Measurements from ENCODE around the gene C3orf70.

C3orf70 gene

DNA sequence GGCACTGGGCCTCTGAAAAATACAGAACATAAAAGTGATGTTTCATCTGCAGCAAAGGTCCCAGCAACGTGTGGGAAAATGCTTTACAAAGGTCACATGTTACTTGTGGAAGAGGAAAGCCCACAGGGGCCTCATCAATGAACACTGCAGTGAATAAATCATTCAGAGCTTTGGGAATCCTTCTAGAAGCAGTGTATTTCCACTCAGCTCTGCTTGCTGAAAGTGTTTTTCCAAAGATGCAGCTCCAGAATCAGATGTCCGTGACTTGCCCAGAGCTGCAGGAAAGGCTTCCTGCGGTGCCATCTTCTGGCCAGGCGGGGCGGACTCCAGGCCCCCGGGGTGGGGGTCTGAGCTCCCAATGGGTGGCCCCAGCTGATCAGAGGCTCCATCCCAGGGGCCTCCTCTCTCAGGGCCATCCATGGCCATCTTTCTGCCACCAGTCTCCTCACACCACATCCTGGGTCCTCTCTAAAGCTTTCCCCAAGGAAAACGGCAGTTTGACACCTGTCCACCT is 81.5 kb downstream of the C3orf70 start:
- H3K27me3 ChIP-seq (replicated peaks; ENCODE audit: control insufficient read depth, insufficient read depth, low read length): no peaks in the 10 kb centered on the region; the same call in 1 of the 2 replicates
- TF ChIP-seq, protein P1, sequence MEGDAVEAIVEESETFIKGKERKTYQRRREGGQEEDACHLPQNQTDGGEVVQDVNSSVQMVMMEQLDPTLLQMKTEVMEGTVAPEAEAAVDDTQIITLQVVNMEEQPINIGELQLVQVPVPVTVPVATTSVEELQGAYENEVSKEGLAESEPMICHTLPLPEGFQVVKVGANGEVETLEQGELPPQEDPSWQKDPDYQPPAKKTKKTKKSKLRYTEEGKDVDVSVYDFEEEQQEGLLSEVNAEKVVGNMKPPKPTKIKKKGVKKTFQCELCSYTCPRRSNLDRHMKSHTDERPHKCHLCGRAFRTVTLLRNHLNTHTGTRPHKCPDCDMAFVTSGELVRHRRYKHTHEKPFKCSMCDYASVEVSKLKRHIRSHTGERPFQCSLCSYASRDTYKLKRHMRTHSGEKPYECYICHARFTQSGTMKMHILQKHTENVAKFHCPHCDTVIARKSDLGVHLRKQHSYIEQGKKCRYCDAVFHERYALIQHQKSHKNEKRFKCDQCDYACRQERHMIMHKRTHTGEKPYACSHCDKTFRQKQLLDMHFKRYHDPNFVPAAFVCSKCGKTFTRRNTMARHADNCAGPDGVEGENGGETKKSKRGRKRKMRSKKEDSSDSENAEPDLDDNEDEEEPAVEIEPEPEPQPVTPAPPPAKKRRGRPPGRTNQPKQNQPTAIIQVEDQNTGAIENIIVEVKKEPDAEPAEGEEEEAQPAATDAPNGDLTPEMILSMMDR (IDR thresholded peaks at IDR 0.05; ENCODE audit: insufficient read depth, low read length, poor library complexity, severe bottlenecking): no peak
- H3K36me3 ChIP-seq (ENCODE audit: control insufficient read depth, insufficient read depth, low read length): no peaks in the 10 kb centered on the region
- DNase-seq (ENCODE audit: extremely low read depth, insufficient read length): no peak
- H3K4me3 ChIP-seq (replicated peaks; ENCODE audit: low read depth, low read length): no peak overlapping the region

DNA sequence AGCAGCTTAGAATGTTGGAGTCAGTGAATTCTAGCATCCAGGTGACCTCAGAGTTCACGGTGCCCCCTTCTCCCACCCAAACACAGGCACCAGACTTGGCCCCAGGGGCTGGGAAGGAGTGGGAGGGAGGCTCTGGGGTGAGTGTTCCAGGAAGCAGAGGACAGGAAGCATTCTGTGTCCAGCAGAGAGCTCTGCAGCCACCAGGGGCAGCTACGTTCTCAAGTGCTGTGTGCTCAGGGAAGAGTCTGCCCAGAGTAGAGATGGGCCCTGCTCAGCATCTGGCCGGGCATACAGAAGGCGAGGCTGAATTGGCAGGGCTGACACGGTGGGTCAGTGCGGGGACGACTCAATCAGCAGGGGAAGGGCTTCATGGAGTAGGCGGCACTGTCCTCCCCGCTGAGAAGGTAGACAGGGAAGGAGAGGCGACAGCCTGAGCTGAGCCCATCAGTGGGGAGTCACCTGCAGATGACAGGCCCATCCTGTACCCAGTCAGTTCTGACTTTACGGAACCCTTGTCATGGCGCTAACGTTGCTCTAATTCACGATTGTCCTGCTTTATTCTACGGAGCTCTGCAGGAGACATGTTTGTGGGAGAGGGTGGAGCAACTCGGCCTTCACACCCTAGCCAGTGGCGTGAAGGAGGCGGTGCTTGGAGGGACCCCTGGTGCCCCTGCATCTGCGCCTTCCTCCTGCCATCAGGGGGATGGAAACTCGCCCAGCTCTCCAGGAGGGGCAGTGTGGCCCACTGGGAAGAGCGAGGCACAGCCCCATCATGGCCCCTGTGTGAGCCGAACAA is 82.2 kb downstream of the C3orf70 start:
- TF ChIP-seq, protein P1 (IDR thresholded peaks at IDR 0.05; ENCODE audit: insufficient read depth, low read length, poor library complexity, severe bottlenecking): peak; percentile 27
- no peak for DNase-seq (ENCODE audit: extremely low read depth, insufficient read length)
- no peaks in the 10 kb centered on the region for H3K36me3 ChIP-seq (ENCODE audit: control insufficient read depth, insufficient read depth, low read length)

DNA sequence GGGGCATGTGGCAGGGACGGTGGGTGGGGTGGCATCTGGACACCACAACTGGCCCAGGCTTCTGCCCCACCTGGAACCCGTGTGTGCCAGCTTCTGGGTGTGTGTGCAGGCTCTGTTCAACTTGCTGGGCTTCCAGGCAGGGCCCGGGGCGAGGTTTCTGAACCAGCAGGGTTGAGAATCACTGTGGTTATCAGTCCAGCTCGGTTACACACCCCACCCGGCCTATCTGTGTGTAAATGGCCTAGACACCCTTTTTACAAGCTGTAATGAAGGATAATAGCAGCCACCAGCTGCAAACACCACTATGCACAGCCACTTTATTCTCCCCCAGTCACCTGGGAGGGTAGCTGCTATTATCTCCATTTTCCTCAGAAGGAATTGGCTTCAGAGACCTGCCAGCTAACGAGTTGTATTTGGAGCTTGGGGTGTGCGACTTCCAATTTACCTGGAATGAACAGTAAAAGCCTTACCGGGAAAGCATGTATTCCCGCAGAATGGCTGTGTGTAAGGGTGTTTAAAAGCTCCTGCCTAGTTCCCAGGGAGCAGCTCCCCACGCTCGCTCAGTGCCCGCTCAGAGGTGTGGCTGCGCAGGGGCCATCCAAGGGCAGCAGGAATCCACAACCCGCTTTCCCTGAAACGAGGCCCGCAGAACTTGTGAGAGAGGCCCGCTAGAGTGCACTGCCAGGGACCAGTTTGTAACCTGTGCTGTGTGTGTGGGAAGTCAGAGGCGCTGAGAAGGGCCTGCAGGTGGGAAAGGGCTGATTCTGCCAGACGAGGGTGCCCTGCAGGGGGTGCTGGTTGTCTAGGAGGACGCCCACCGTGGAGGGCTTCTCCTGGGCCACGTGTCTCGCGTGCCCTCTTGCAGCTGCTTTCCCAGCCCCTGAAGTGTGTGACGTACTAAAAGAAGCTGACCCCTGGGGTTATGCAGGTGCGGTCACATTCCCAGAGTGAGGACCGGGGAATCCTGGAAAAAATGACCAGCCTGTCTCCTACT is 83.5 kb downstream of the C3orf70 start:
- Histone ChIP-seq H3K36me3 (ENCODE audit: control insufficient read depth, insufficient read depth, low read length) (no peaks in the 10 kb centered on the region), H3K27me3 (replicated peaks; ENCODE audit: control insufficient read depth, insufficient read depth, low read length) (no peaks in the 10 kb centered on the region; the same call in 1 of the 2 replicates), H3K4me3 (replicated peaks; ENCODE audit: low read depth, low read length) (no peak overlapping the region)
- DNase-seq (ENCODE audit: extremely low read depth, insufficient read length): no peak
- TF ChIP-seq, protein P1 (IDR thresholded peaks at IDR 0.05; ENCODE audit: insufficient read depth, low read length, poor library complexity, severe bottlenecking): no peak

More for the DNA sequence above, 82.2 kb downstream of the C3orf70 start:
- H3K27me3 ChIP-seq (replicated peaks; ENCODE audit: control insufficient read depth, insufficient read depth, low read length): no peaks in the 10 kb centered on the region; the same call in 1 of the 2 replicates
- no peak overlapping the region for H3K4me3 ChIP-seq (replicated peaks; ENCODE audit: low read depth, low read length)

DNA sequence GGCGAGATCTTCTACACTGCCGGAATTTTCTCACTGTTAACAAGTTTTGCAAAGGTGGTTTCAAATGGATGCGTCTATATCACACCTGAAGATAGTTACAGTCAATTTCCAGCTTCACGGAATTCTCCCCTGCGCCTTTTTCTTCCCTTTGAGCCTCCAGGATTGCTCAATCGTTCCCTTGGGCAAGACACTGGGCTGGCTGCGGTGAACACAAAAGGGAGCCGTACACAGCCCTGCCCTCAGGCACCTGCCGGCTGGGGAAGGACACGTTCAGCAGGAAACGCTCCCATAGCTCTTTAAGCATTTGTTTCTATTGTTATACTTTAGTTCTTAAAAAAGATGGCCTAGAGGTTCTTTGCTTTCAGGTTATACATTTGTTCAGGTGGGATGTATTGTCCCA is 85.7 kb downstream of the C3orf70 start:
- Histone ChIP-seq H3K4me3 (replicated peaks; ENCODE audit: low read depth, low read length) (no peak overlapping the region), H3K36me3 (ENCODE audit: control insufficient read depth, insufficient read depth, low read length) (no peaks in the 10 kb centered on the region), H3K27me3 (replicated peaks; ENCODE audit: control insufficient read depth, insufficient read depth, low read length) (no peaks in the 10 kb centered on the region; the same call in 1 of the 2 replicates)
- TF ChIP-seq, protein P1 (IDR thresholded peaks at IDR 0.05; ENCODE audit: insufficient read depth, low read length, poor library complexity, severe bottlenecking): no peak
- DNase-seq (ENCODE audit: extremely low read depth, insufficient read length): no peak

DNA sequence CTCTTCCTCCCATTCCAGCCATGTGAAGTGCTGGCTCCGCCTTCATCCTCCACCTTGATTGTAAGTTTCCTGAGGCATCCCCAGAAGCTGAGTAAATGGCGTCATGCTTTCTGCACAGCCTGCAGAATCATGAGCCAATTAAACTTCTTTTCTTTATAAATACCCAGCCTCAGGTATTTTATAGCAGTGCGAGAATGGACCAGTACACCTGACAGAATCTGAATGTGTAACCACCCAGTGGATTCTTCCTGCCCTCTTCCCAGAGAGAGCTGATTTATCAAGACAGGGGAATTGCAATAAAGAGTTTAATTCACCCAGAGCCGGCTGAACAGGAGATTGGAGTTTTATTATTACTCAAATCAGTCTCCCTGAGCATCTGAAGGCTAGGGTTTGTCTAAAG is 86.6 kb downstream of the C3orf70 start:
- no peak for DNase-seq (ENCODE audit: extremely low read depth, insufficient read length)
- Histone ChIP-seq H3K27me3 (replicated peaks; ENCODE audit: control insufficient read depth, insufficient read depth, low read length) (no peaks in the 10 kb centered on the region; the same call in 1 of the 2 replicates), H3K4me3 (replicated peaks; ENCODE audit: low read depth, low read length) (no peak overlapping the region), H3K36me3 (ENCODE audit: control insufficient read depth, insufficient read depth, low read length) (no peaks in the 10 kb centered on the region)
- TF ChIP-seq, protein P1 (IDR thresholded peaks at IDR 0.05; ENCODE audit: insufficient read depth, low read length, poor library complexity, severe bottlenecking): no peak
